ENCODE results near the gene MST1.

Gene MST1

GRCh38 chr3:49673715-49674496 lies 15.4 kb downstream of the MST1 start, which contains the start of gene APEH:
TSS of gene APEH (plus strand) at chr3:49674351. CDS start at chr3:49674402, 51 bp downstream.
- no peak for DNase-seq

- no peak for DNase-seq
These were observed 16.1 kb downstream of the MST1 start for GRCh38 chr3:49673121-49673714.

GRCh38 chr3:49671291-49672288 lies 17.7 kb downstream of the MST1 start:
- no peak for DNase-seq

GRCh38 chr3:49670940-49671290 lies 18.4 kb downstream of the MST1 start:
- no peak for DNase-seq

- DNase-seq = no peak
These were observed 19.9 kb downstream of the MST1 start for GRCh38 chr3:49669352-49669751.

GRCh38 chr3:49668861-49669260 lies 20.4 kb downstream of the MST1 start:
- no peak for DNase-seq

GRCh38 chr3:49668414-49668797 lies 20.9 kb downstream of the MST1 start:
- DNase-seq = no peak

GRCh38 chr3:49667701-49668413 lies 21.4 kb downstream of the MST1 start:
- no peak for DNase-seq

- DNase-seq = no peak
These were observed 22.7 kb downstream of the MST1 start for GRCh38 chr3:49666592-49666991.

GRCh38 chr3:49665822-49666519 lies 23.3 kb downstream of the MST1 start:
- no peak for DNase-seq

GRCh38 chr3:49664300-49664699 lies 25.0 kb downstream of the MST1 start:
- DNase-seq = no peak

GRCh38 chr3:49663831-49664230 lies 25.4 kb downstream of the MST1 start:
- no peak for DNase-seq

GRCh38 chr3:49662720-49663413 lies 26.4 kb downstream of the MST1 start:
- no peak for DNase-seq

GRCh38 chr3:49662021-49662420 lies 27.3 kb downstream of the MST1 start:
- no peak for DNase-seq

GRCh38 chr3:49661281-49661680 lies 28.0 kb downstream of the MST1 start:
- no peak for DNase-seq

- no peak for DNase-seq
These were observed 29.5 kb downstream of the MST1 start for GRCh38 chr3:49659756-49660155.

GRCh38 chr3:49658711-49659110 lies 30.6 kb downstream of the MST1 start:
- DNase-seq = no peak

- DNase-seq = no peak
These were observed 31.9 kb downstream of the MST1 start for GRCh38 chr3:49657208-49657915.

- no peak for DNase-seq
These were observed 32.6 kb downstream of the MST1 start for GRCh38 chr3:49656541-49657112.

- no peak for DNase-seq
These were observed 33.5 kb downstream of the MST1 start for GRCh38 chr3:49655731-49656285.

Data from NCI-H526 (cell line).